ENCODE data around the gene CSF1R. TPM values are rescaled to one million over a fixed set of nuclear protein-coding genes. Genes with fewer than 3 reads are reported as not detected.

The CSF1R gene
- polyA plus RNA-seq, 1 donor (not counting 4 experiments of a cell fraction or from before 2014, with no cell fraction given): not detected

DNA sequence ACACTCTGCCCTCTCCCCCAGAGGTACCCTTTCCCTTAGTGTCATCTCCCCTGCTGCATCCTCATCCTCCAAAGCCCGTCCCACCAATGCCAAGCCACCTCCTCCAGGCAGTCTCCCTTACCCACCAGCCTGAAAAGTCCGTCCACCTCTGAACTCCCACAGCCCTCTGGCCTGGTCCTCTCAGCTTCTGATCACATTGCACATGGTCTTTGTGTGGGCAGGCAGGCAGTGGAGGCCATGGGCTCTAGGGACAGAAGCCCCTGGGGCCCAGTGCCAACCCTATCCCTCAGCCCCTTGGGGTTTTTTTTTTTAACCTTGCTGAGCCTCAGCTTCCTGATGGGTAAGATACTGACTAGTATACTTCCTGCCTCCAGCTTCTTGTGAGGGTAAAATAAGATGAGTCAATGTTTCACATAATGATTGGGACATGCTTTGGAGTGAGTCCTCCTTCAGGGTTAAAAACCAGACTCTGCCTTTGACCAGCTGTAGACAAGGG is 19.4 kb downstream of the CSF1R start:
- Histone ChIP-seq H3K27ac (ENCODE audit: control insufficient read depth, insufficient read depth, low read length) (no peak overlapping the region), H3K4me1 (ENCODE audit: control insufficient read depth, extremely low read depth, insufficient read depth, low read length) (peaks cover 8% of the 10 kb centered on the region), H2AFZ (ENCODE audit: control insufficient read depth, low read length) (no peak overlapping the region), H3K4me2 (ENCODE audit: control insufficient read depth, extremely low read depth, insufficient read depth, low read depth, low read length) (no peak overlapping the region), H4K20me1 (ENCODE audit: control insufficient read depth, extremely low read depth, insufficient read depth, low read length) (no peaks in the 10 kb centered on the region), H3K27me3 (ENCODE audit: control insufficient read depth, extremely low read depth, insufficient read depth, low read length) (peaks cover 17% of the 10 kb centered on the region), H3K4me3 (ENCODE audit: control insufficient read depth in 2 of 3, extremely low read depth in 1 of 3, insufficient read depth in 2 of 3, low read depth in 1 of 3, low read length in 3 of 3) (no peak overlapping the region), H3K79me2 (ENCODE audit: control insufficient read depth, insufficient read depth, low read length) (no peaks in the 10 kb centered on the region), H3K9me3 (ENCODE audit: control insufficient read depth, low read depth, low read length) (no peaks in the 10 kb centered on the region), H3K9ac (ENCODE audit: control insufficient read depth, extremely low read depth, insufficient read depth, low read length) (no peak overlapping the region), H3K9me1 (ENCODE audit: control insufficient read depth, extremely low read depth, insufficient read depth, low read length) (no peaks in the 10 kb centered on the region), H3K36me3 (ENCODE audit: control insufficient read depth in 2 of 2, extremely low read depth in 1 of 2, insufficient read depth in 2 of 2, low read length in 2 of 2) (no peaks in the 10 kb centered on the region)
- no peak for TF ChIP-seq EZH2 (IDR thresholded peaks at IDR 0.05; ENCODE audit: low read length)
- TF ChIP-seq, protein P1, sequence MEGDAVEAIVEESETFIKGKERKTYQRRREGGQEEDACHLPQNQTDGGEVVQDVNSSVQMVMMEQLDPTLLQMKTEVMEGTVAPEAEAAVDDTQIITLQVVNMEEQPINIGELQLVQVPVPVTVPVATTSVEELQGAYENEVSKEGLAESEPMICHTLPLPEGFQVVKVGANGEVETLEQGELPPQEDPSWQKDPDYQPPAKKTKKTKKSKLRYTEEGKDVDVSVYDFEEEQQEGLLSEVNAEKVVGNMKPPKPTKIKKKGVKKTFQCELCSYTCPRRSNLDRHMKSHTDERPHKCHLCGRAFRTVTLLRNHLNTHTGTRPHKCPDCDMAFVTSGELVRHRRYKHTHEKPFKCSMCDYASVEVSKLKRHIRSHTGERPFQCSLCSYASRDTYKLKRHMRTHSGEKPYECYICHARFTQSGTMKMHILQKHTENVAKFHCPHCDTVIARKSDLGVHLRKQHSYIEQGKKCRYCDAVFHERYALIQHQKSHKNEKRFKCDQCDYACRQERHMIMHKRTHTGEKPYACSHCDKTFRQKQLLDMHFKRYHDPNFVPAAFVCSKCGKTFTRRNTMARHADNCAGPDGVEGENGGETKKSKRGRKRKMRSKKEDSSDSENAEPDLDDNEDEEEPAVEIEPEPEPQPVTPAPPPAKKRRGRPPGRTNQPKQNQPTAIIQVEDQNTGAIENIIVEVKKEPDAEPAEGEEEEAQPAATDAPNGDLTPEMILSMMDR (optimal IDR thresholded peaks at IDR 0.05 in 1 of 3, IDR thresholded peaks at IDR 0.05 in 1 of 3, conservative IDR thresholded peaks at IDR 0.05 in 1 of 3; ENCODE audit: extremely low read depth in 1 of 3, insufficient read depth in 2 of 3, low read length in 3 of 3): no peak
- FAIRE-seq: peak; percentile 56
- dilution Hi-C loops (cut with MboI; ENCODE audit: extremely low pct_ligation_motif_present, low sequenced_read_pairs): no loop called here
- DNase-seq (ENCODE audit: low read depth, low spot score): no peak

DNA sequence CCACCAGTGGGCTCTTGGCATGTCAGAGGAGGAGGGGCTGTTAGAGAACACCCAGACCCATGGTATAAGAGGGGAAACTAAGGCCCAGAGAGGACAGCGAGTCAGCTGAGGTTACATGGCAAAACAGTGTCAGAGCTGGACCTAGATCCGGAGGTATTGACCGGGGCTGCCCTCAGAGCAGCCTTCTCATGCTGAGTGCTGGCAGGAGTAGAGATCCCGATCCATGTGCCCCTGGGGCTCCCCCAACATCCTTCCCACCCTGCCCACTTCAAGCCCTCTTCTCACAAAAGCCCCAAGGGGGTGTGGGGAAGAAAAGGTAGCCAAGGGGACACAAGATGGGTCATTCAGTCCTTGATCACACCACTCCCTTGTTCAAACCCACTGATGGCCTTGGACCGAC is 19.9 kb downstream of the CSF1R start:
- no peak for DNase-seq (ENCODE audit: low read depth, low spot score)
- Histone ChIP-seq H3K9me1 (ENCODE audit: control insufficient read depth, extremely low read depth, insufficient read depth, low read length) (no peaks in the 10 kb centered on the region), H2AFZ (ENCODE audit: control insufficient read depth, low read length) (no peak overlapping the region), H3K9ac (ENCODE audit: control insufficient read depth, extremely low read depth, insufficient read depth, low read length) (no peak overlapping the region), H3K4me1 (ENCODE audit: control insufficient read depth, extremely low read depth, insufficient read depth, low read length) (peaks cover 8% of the 10 kb centered on the region), H3K27ac (ENCODE audit: control insufficient read depth, insufficient read depth, low read length) (no peak overlapping the region), H3K36me3 (ENCODE audit: control insufficient read depth in 2 of 2, extremely low read depth in 1 of 2, insufficient read depth in 2 of 2, low read length in 2 of 2) (no peaks in the 10 kb centered on the region), H3K9me3 (ENCODE audit: control insufficient read depth, low read depth, low read length) (no peaks in the 10 kb centered on the region), H3K4me3 (ENCODE audit: control insufficient read depth in 2 of 3, extremely low read depth in 1 of 3, insufficient read depth in 2 of 3, low read depth in 1 of 3, low read length in 3 of 3) (no peak overlapping the region), H3K27me3 (ENCODE audit: control insufficient read depth, extremely low read depth, insufficient read depth, low read length) (peaks cover 17% of the 10 kb centered on the region), H3K4me2 (ENCODE audit: control insufficient read depth, extremely low read depth, insufficient read depth, low read depth, low read length) (no peak overlapping the region), H3K79me2 (ENCODE audit: control insufficient read depth, insufficient read depth, low read length) (no peaks in the 10 kb centered on the region), H4K20me1 (ENCODE audit: control insufficient read depth, extremely low read depth, insufficient read depth, low read length) (no peaks in the 10 kb centered on the region)
- dilution Hi-C loops (cut with MboI; ENCODE audit: extremely low pct_ligation_motif_present, low sequenced_read_pairs): no loop called here
- TF ChIP-seq EZH2 (IDR thresholded peaks at IDR 0.05; ENCODE audit: low read length): no peak
- TF ChIP-seq, protein P1 (optimal IDR thresholded peaks at IDR 0.05 in 1 of 3, IDR thresholded peaks at IDR 0.05 in 1 of 3, conservative IDR thresholded peaks at IDR 0.05 in 1 of 3; ENCODE audit: extremely low read depth in 1 of 3, insufficient read depth in 2 of 3, low read length in 3 of 3): no peak
- FAIRE-seq: no peak
